Endothelial cell of umbilical vein (primary cell): Measurements from ENCODE around the gene SYT7. TPM values are rescaled to one million over a fixed set of nuclear protein-coding genes. Genes with fewer than 3 reads are reported as not detected.

ENCODE experiments used
- BruUV-seq: library from RNA; stranded (reverse); fragments of 400-500 nt; replicated peaks from 2 replicates; lab custom pipeline; 2021; lab: Mats Ljungman, UMichigan
- CTCF ChIA-PET: fragments of 300-600, 350-600 bp; sonication (Branson Sonifier 250); formaldehyde crosslinking; loops from one replicate; lab custom pipeline; 2021; ENCODE audit warnings: antibody characterized with exemption, inconsistent platforms; lab: Charles Lee
- POLR2A ChIA-PET: fragments of 300-600, 350-600 bp; sonication (Branson Sonifier 250); formaldehyde crosslinking; loops from one replicate; lab custom pipeline; 2021; ENCODE audit warnings: antibody characterized with exemption, inconsistent platforms; lab: Charles Lee
- DNase-seq: peaks from one replicate; pipeline ENCODE4 v3.0.0-alpha.2; 2011; ENCODE audit warnings: low read depth, low spot score
- FAIRE-seq: peaks from 2 replicates; lab custom pipeline; 2011; peaks lifted over from hg19 to GRCh38; lab: Jason Lieb, UNC
- H2AFZ ChIP-seq: 2 replicates; pipeline ENCODE4 v1.6.0; 2012; ENCODE audit warnings: low read depth, low read length, control low read depth, inconsistent platforms
- H3K27ac ChIP-seq: 2 replicates; pipeline ENCODE4 v1.5.1; 2011; ENCODE audit warnings: low read depth, mild to moderate bottlenecking, control low read depth, low read length, moderate library complexity; ENCODE audit not compliant: insufficient read depth
- H3K27me3 ChIP-seq, 2 experiments: 2 replicates each; pipeline versions ENCODE4 v1.6.0 to v1.6.1; 2011; ENCODE audit warnings: low read length in 2 of 2, mixed read lengths in 1 of 2; ENCODE audit not compliant: control insufficient read depth in 2 of 2, insufficient read depth in 2 of 2
- H3K36me3 ChIP-seq, 2 experiments: 2 replicates in 1 of 2; 3 replicates in 1 of 2; pipeline ENCODE4 v1.5.1; 2011; ENCODE audit warnings: low read length in 2 of 2, mild to moderate bottlenecking in 1 of 2, moderate library complexity in 1 of 2; ENCODE audit not compliant: control insufficient read depth in 2 of 2, insufficient read depth in 2 of 2; ENCODE audit errors: extremely low read depth in 1 of 2
- H3K4me1 ChIP-seq: 3 replicates; pipeline ENCODE4 v1.5.1; 2011; ENCODE audit warnings: mild to moderate bottlenecking, low read length; ENCODE audit not compliant: control insufficient read depth, insufficient read depth; ENCODE audit errors: extremely low read depth
- H3K4me2 ChIP-seq: 2 replicates; pipeline ENCODE4 v1.6.1; 2011; ENCODE audit warnings: low read length, control low read depth, mixed read lengths; ENCODE audit not compliant: insufficient read depth
- H3K4me3 ChIP-seq, 3 experiments: fragments of 200-600 bp in 1 of 3; sonication (generic), shearing (Covaris generic) in 1 of 3; replicated peaks in 1 of 3; 2 replicates each; pipeline ENCODE4 v1.5.1; 2011 to 2016; ENCODE audit warnings: control low read depth in 3 of 3, low read length in 3 of 3, mild to moderate bottlenecking in 2 of 3, inconsistent platforms in 1 of 3, low read depth in 1 of 3, moderate library complexity in 1 of 3; ENCODE audit not compliant: insufficient read depth in 1 of 3
- H3K79me2 ChIP-seq: 2 replicates; pipeline ENCODE4 v1.6.0; 2012; ENCODE audit warnings: low read length, inconsistent platforms; ENCODE audit not compliant: control insufficient read depth, insufficient read depth
- H3K9ac ChIP-seq: replicated peaks from 2 replicates; pipeline ENCODE3; 2011; ENCODE audit warnings: low read length, control low read depth; ENCODE audit not compliant: insufficient read depth; ENCODE audit errors: extremely low read depth
- H3K9me1 ChIP-seq: replicated peaks from 3 replicates; pipeline ENCODE4 v1.6.0; 2011; ENCODE audit warnings: mild to moderate bottlenecking, low read length; ENCODE audit not compliant: control insufficient read depth, insufficient read depth; ENCODE audit errors: extremely low read depth
- H3K9me3 ChIP-seq: replicated peaks from 2 replicates; pipeline ENCODE4 v1.5.1; 2012; ENCODE audit warnings: low read length, inconsistent platforms; ENCODE audit not compliant: control insufficient read depth, insufficient read depth
- H4K20me1 ChIP-seq: replicated peaks from 2 replicates; pipeline ENCODE3; 2011; ENCODE audit warnings: mild to moderate bottlenecking, low read length; ENCODE audit not compliant: control insufficient read depth, insufficient read depth; ENCODE audit errors: extremely low read depth
- EZH2 ChIP-seq: IDR thresholded peaks from 2 replicates; pipeline ENCODE4 v1.6.1; 2012; ENCODE audit warnings: borderline replicate concordance, low read depth, mild to moderate bottlenecking, moderate library complexity, low read length, inconsistent platforms; ENCODE audit not compliant: severe bottlenecking
- FOS ChIP-seq: IDR thresholded peaks from 2 replicates; pipeline ENCODE4 v1.6.1; 2011; ENCODE audit warnings: mild to moderate bottlenecking, low read length, moderate library complexity, borderline replicate concordance; ENCODE audit not compliant: insufficient read depth
- GATA2 ChIP-seq: IDR thresholded peaks from 2 replicates; pipeline ENCODE4 v1.7.0; 2011; ENCODE audit warnings: low read depth, mild to moderate bottlenecking, moderate library complexity, mixed read lengths, low read length; ENCODE audit not compliant: insufficient read length, insufficient read depth
- JUN ChIP-seq: IDR thresholded peaks from 2 replicates; pipeline ENCODE4 v1.6.1; 2011; ENCODE audit warnings: borderline replicate concordance, low read depth; ENCODE audit not compliant: insufficient read length, insufficient read depth
- MAX ChIP-seq: IDR thresholded peaks from 2 replicates; pipeline ENCODE4 v1.6.1; 2011; ENCODE audit not compliant: insufficient read depth, insufficient read length
- MYC ChIP-seq: IDR thresholded peaks from one replicate; pipeline ENCODE4 v1.6.1; 2011; ENCODE audit warnings: mild to moderate bottlenecking, low read depth, low read length
- POLR2A ChIP-seq: IDR thresholded peaks from 2 replicates; pipeline ENCODE4 v1.6.1; 2012; ENCODE audit warnings: low read depth, mild to moderate bottlenecking, control low read depth, low read length
- POLR2AphosphoS5 ChIP-seq: IDR thresholded peaks from 2 replicates; pipeline ENCODE4 v1.6.1; 2012; ENCODE audit warnings: low read depth, mild to moderate bottlenecking, control low read depth, low read length, moderate library complexity; ENCODE audit not compliant: insufficient read depth
- dilution Hi-C: fragments of 300-500 bp; cut with MboI; formaldehyde crosslinking; loops from one replicate; pipeline ENCODE4 v1.15.0; 2019; ENCODE audit warnings: low sequenced_read_pairs; ENCODE audit not compliant: extremely low pct_ligation_motif_present
- intact Hi-C: fragments of 100-400 bp; cut with micrococcal nuclease; formaldehyde crosslinking; loops from one replicate; pipeline ENCODE4 v1.10.0; 2022
- polyA plus RNA-seq, 4 experiments: library from polyadenylated mRNA; depleted of rRNA in 3 of 4; stranded (reverse) in 3 of 4; unstranded in 1 of 4; fragments of >200 nt; gene quantifications; 2 replicates each; pipeline versions ENCODE4 v1.2.1 to v1.2.3, GENCODE V29; 2011 to 2012; ENCODE audit warnings: missing spikeins in 1 of 4
- total RNA-seq: library from RNA; stranded (reverse); gene quantifications from 2 replicates; pipeline ENCODE4 v1.2.3, GENCODE V29; 2021
- TF ChIP-seq, protein P1 (sequence below), 2 donors: IDR thresholded peaks; 1 replicate in 1 of 2; 2 replicates in 1 of 2; pipeline ENCODE4 v1.5.1; 2011; ENCODE audit warnings: low read length in 2 of 2, mild to moderate bottlenecking in 2 of 2, moderate library complexity in 2 of 2, control low read depth in 1 of 2, inconsistent platforms in 1 of 2, low read depth in 1 of 2; ENCODE audit not compliant: insufficient read depth in 1 of 2; ENCODE audit errors: extremely low read depth in 1 of 2

Gene SYT7
- total and polyA plus RNA-seq, 2 donors (not counting 3 experiments of a cell fraction or from before 2014, with no cell fraction given): 0.08 to 0.55 TPM

DNA sequence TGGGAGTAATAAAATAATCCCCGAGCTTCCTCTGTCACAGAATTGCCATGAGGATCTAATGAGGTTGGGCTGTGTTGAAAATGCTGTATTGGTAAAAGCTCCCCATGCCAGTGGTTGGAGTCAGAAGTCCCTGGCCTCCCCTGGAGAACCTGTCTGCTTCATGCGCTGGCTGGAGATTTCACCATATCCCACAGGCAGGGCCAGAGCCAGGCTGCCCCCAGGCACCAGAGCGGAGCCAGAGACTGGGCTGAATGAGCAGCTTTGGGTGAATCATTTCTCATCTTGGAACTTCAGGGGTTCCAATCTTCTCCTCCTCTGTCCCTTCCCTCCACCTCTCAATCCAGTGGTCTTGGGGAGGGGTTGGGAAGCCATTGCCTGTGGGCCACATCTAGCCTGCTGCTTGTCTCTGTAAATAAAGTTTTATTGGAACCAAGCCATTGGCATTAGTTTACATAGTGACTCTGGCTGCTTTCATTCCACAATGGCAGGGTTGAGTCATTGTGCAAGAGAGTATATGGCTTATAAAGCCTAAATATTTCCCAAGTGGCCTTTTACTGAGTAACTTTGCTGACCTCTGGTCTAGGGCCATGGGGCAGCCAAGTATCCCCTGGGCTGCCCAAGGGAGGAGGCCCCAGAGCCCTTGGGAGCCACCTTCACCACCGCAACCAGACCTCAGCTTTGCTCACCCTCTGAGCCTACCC is 37.1 kb downstream of the SYT7 start:
- Histone ChIP-seq H3K27ac (no peak overlapping the region), H3K4me3 (no peak overlapping the region), H2AFZ (no peak overlapping the region), H4K20me1 (no peaks in the 10 kb centered on the region), H3K9me3 (no peaks in the 10 kb centered on the region), H3K4me1 (no peaks in the 10 kb centered on the region), H3K9me1 (no peaks in the 10 kb centered on the region), H3K27me3 (no peaks in the 10 kb centered on the region), H3K79me2 (no peaks in the 10 kb centered on the region), H3K9ac (no peak overlapping the region), H3K36me3 (no peaks in the 10 kb centered on the region), H3K4me2 (no peak overlapping the region)
- BruUV-seq: no TSS peak
- DNase-seq: no peak
- ChIA-PET POLR2A (no interaction called here), CTCF (interaction anchor here (1.3 to 1.6 kb wide), 2 partner anchors 27 to 98 kb away, joined by 3 to 4 read pairs; no protein-coding TSS in a partner anchor)
- dilution Hi-C loops (no loop called here), intact Hi-C loops (no loop called here)
- TF ChIP-seq POLR2AphosphoS5 (no peak), FOS (no peak)
- no peak for FAIRE-seq

- dilution Hi-C loops: no loop called here
- POLR2A ChIA-PET: no interaction called here
- H3K27me3 ChIP-seq: no peaks in the 10 kb centered on the region
- no peaks in the 10 kb centered on the region for H3K9me3 ChIP-seq
- H3K79me2 ChIP-seq: no peaks in the 10 kb centered on the region
- DNase-seq: no peak
- no TSS peak for BruUV-seq
- FAIRE-seq: no peak
- H4K20me1 ChIP-seq: no peaks in the 10 kb centered on the region
- H3K9me1 ChIP-seq: no peaks in the 10 kb centered on the region
- no peak overlapping the region for H3K4me2 ChIP-seq
- no peak overlapping the region for H3K4me3 ChIP-seq
- H3K9ac ChIP-seq: no peak overlapping the region
- CTCF ChIA-PET: interaction anchor here (1.3 to 1.8 kb wide), 3 partner anchors 11 to 97 kb away, joined by 4 to 5 read pairs (median 4); no protein-coding TSS in a partner anchor
- TF ChIP-seq FOS (no peak), JUN (no peak), EZH2 (no peak), MAX (no peak), POLR2AphosphoS5 (no peak), MYC (no peak), POLR2A (no peak), GATA2 (no peak)
- TF ChIP-seq, protein P1, sequence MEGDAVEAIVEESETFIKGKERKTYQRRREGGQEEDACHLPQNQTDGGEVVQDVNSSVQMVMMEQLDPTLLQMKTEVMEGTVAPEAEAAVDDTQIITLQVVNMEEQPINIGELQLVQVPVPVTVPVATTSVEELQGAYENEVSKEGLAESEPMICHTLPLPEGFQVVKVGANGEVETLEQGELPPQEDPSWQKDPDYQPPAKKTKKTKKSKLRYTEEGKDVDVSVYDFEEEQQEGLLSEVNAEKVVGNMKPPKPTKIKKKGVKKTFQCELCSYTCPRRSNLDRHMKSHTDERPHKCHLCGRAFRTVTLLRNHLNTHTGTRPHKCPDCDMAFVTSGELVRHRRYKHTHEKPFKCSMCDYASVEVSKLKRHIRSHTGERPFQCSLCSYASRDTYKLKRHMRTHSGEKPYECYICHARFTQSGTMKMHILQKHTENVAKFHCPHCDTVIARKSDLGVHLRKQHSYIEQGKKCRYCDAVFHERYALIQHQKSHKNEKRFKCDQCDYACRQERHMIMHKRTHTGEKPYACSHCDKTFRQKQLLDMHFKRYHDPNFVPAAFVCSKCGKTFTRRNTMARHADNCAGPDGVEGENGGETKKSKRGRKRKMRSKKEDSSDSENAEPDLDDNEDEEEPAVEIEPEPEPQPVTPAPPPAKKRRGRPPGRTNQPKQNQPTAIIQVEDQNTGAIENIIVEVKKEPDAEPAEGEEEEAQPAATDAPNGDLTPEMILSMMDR (IDR thresholded peaks at IDR 0.05; ENCODE audit: extremely low read depth in 1 of 2, insufficient read depth in 1 of 2, low read depth in 1 of 2, low read length in 2 of 2): no peak
- H3K4me1 ChIP-seq: no peaks in the 10 kb centered on the region
- intact Hi-C loops: no loop called here
- no peak overlapping the region for H3K27ac ChIP-seq
- H3K36me3 ChIP-seq: no peaks in the 10 kb centered on the region
- no peak overlapping the region for H2AFZ ChIP-seq
Observed at GRCh38 chr11:61542705-61543104, 38.2 kb downstream of the SYT7 start.
